HepG2 (cell line): ENCODE results near the gene MYLK3. TPM values are rescaled to one million over a fixed set of nuclear protein-coding genes. Genes with fewer than 3 reads are reported as not detected.
A peak's percentile ranks its signal among the peaks of the same experiment; 100 is the strongest.

Experiments used
- E2F5 ChIP-seq: sonication (generic); formaldehyde crosslinking; conservative IDR thresholded peaks from 2 replicates; pipeline ENCODE4 v1.4.0; 2020; ENCODE audit warnings: missing genetic modification reagents
- JUND ChIP-seq: sonication (generic); formaldehyde crosslinking; IDR thresholded peaks from 2 replicates; pipeline ENCODE4 v1.8.0; 2022; ENCODE audit warnings: mild to moderate bottlenecking, missing genetic modification reagents
- MLXIP ChIP-seq: sonication (generic); formaldehyde crosslinking; IDR thresholded peaks from 2 replicates; pipeline ENCODE4 v1.9.0; 2021; ENCODE audit warnings: missing genetic modification reagents, borderline replicate concordance
- MYPOP ChIP-seq: sonication (generic); formaldehyde crosslinking; IDR thresholded peaks from 2 replicates; pipeline ENCODE4 v1.8.1; 2023; ENCODE audit warnings: mild to moderate bottlenecking, moderate library complexity, missing genetic modification reagents
- MZF1 ChIP-seq: sonication (generic); formaldehyde crosslinking; IDR thresholded peaks from 2 replicates; pipeline ENCODE4 v1.8.1; 2023; ENCODE audit warnings: mild to moderate bottlenecking, missing genetic modification reagents, borderline replicate concordance
- PCBP1 ChIP-seq: fragments of 200-400 bp; formaldehyde crosslinking; IDR thresholded peaks from 2 replicates; pipeline ENCODE4 v1.6.1; 2017; ENCODE audit warnings: mild to moderate bottlenecking, low read depth, low read length, borderline replicate concordance
- RERE ChIP-seq: IDR thresholded peaks from 2 replicates; pipeline ENCODE4 v1.6.1; 2016; ENCODE audit warnings: low read depth, missing genetic modification reagents, missing compliant biosample characterization
- SMAD3 ChIP-seq: sonication (generic); formaldehyde crosslinking; IDR thresholded peaks from 2 replicates; pipeline ENCODE4 v1.4.0; 2020; ENCODE audit warnings: missing genetic modification reagents
- STAG1 ChIP-seq: sonication (generic); formaldehyde crosslinking; IDR thresholded peaks from 2 replicates; pipeline ENCODE4 v1.4.0; 2020; ENCODE audit warnings: missing genetic modification reagents
- THAP7 ChIP-seq: sonication (generic); formaldehyde crosslinking; IDR thresholded peaks from 2 replicates; pipeline ENCODE4 v1.8.1; 2023; ENCODE audit warnings: mild to moderate bottlenecking, missing genetic modification reagents
- ZBTB4 ChIP-seq: sonication (generic); formaldehyde crosslinking; IDR thresholded peaks from 2 replicates; pipeline ENCODE4 v1.4.0; 2020; ENCODE audit warnings: missing genetic modification reagents, mild to moderate bottlenecking, borderline replicate concordance
- polyA plus RNA-seq, 8 experiments: library from polyadenylated mRNA; depleted of rRNA in 3 of 8; stranded (reverse) in 7 of 8; unstranded in 1 of 8; fragments of >200 nt; fragmentation: Illumina TruSeq in 4 of 8; extraction: Trizol in 4 of 8; gene quantifications; 2 replicates each; pipeline versions ENCODE4 v1.2.1 to v1.2.3, GENCODE V29; 2011 to 2016; ENCODE audit warnings: low read depth in 4 of 8, missing spikeins in 1 of 8, mixed read lengths in 1 of 8; ENCODE audit not compliant: insufficient read depth in 1 of 8
- total RNA-seq, 5 experiments: library from RNA; depleted of rRNA; stranded (reverse); fragments of >200 nt; fragmentation: Illumina TruSeq; extraction: Trizol; gene quantifications; 2 replicates each; pipeline ENCODE4 v1.2.3, GENCODE V29; 2016; ENCODE audit warnings: low read depth in 1 of 5

The MYLK3 gene
- total and polyA plus RNA-seq, 2 of the 13 experiments (the other 11 are each of a cell fraction or from before 2014, with no cell fraction given): 0.04 to 0.18 TPM

- TF ChIP-seq ZBTB4 (CRISPR knock-in tag): no peak
- TF ChIP-seq MLXIP (CRISPR knock-in tag): no peak
- TF ChIP-seq JUND (CRISPR knock-in tag): 0 out of 2 replicates have a peak, but pooled peaks have one; percentile 16
- no peak for TF ChIP-seq MZF1 (CRISPR knock-in tag)
- no peak for TF ChIP-seq E2F5 (CRISPR knock-in tag)
- no peak for TF ChIP-seq STAG1 (CRISPR knock-in tag)
- TF ChIP-seq SMAD3: no peak
- TF ChIP-seq MYPOP: peak; percentile 18; the same call in 1 of the 2 replicates
- no peak for TF ChIP-seq PCBP1
- TF ChIP-seq THAP7: no peak
- no peak; the same call in 1 of the 2 replicates for TF ChIP-seq RERE (CRISPR knock-in tag)
Observed at GRCh38 chr16:46790599-46791270, 42.6 kb upstream of the MYLK3 start (continued).
